Right atrium auricular region (tissue), 2 donors: ENCODE measurements around the gene ZNRF4. TPM values are rescaled to one million over a fixed set of nuclear protein-coding genes. Genes with fewer than 3 reads are reported as not detected.
"Not testable (repeated sequence)": the region's sequence is repeated elsewhere in the genome, so short reads cannot be mapped to it uniquely, and the experiment has no call there.

ENCODE experiments used
- DNase-seq: peaks from one replicate; pipeline ENCODE4 v3.0.0-alpha.2; 2019; ENCODE audit warnings: low spot score
- H3K27ac ChIP-seq, 2 donors: fragments of 200-600 bp; sonication (generic); 1 replicate in 1 of 2; 2 replicates in 1 of 2; pipeline ENCODE4 v1.5.1; 2016 to 2019
- H3K27me3 ChIP-seq, 2 donors: fragments of 200-600 bp; sonication (generic); one replicate each; pipeline versions ENCODE4 v1.5.1 to v1.6.0; 2017 to 2019
- H3K36me3 ChIP-seq: fragments of 200-600 bp; sonication (generic); one replicate; pipeline ENCODE4 v1.5.1; 2016
- H3K4me1 ChIP-seq, 2 donors: fragments of 200-600 bp; sonication (generic); one replicate each; pipeline versions ENCODE4 v1.5.1 to v1.6.0; 2017 to 2019
- H3K4me3 ChIP-seq, 2 donors: fragments of 200-600 bp; sonication (generic); 1 replicate in 1 of 2; 2 replicates in 1 of 2; pipeline ENCODE4 v1.5.1; 2017 to 2019; ENCODE audit warnings: mild to moderate bottlenecking in 1 of 2, moderate library complexity in 1 of 2
- H3K9me3 ChIP-seq, 2 donors: fragments of 200-600 bp; sonication (generic); one replicate each; pipeline ENCODE4 v1.5.1; 2019
- total RNA-seq, 2 donors: library from RNA; depleted of rRNA; stranded (reverse); fragments of >200 nt; gene quantifications; one replicate each; pipeline ENCODE4 v1.1.0, GENCODE V29; 2016
- TF ChIP-seq, protein P1 (sequence below), 2 donors: fragments of 200-600 bp; sonication (generic); IDR thresholded peaks; one replicate each; pipeline ENCODE4 v1.5.1; 2019; ENCODE audit warnings: antibody characterized with exemption in 2 of 2

ZNRF4 gene, protein sequence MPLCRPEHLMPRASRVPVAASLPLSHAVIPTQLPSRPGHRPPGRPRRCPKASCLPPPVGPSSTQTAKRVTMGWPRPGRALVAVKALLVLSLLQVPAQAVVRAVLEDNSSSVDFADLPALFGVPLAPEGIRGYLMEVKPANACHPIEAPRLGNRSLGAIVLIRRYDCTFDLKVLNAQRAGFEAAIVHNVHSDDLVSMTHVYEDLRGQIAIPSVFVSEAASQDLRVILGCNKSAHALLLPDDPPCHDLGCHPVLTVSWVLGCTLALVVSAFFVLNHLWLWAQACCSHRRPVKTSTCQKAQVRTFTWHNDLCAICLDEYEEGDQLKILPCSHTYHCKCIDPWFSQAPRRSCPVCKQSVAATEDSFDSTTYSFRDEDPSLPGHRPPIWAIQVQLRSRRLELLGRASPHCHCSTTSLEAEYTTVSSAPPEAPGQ
- not detected for total RNA-seq

DNA sequence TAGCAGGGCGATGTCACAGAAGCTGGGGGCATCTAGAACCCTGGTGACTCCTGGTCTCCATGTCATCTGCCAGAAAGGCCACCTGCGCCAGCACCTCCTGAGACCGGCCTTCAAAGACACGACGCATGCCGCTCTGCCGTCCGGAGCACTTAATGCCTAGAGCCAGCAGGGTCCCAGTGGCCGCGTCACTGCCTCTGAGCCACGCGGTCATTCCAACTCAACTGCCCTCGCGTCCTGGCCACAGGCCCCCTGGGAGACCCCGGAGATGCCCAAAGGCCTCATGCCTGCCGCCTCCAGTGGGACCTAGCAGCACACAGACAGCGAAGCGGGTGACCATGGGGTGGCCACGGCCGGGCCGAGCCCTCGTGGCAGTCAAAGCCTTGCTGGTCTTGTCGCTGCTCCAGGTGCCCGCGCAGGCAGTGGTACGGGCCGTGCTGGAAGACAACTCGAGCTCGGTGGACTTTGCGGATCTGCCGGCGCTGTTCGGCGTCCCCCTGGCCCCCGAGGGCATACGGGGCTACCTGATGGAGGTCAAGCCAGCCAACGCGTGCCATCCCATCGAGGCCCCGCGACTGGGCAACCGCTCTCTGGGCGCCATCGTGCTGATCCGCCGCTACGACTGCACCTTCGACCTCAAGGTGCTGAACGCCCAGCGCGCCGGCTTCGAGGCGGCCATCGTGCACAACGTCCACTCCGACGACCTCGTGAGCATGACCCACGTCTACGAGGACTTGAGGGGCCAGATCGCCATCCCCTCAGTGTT is at the start of gene ZNRF4:
ZNRF4 (plus strand) TSS at position 51 of the 763 bp plus-strand sequence; CDS start at position 126, 75 bp downstream.
- no peak for DNase-seq
- Histone ChIP-seq H3K27ac (no peak within 1 kb of the TSS), H3K4me3 (no peak within 1 kb of the TSS), H3K9me3 (no peaks in the 10 kb centered on the region), H3K4me1 (no peaks in the 10 kb centered on the region), H3K27me3 (no peaks in the 10 kb centered on the region), H3K36me3 (no peaks in the 10 kb centered on the region)
- TF ChIP-seq, protein P1, sequence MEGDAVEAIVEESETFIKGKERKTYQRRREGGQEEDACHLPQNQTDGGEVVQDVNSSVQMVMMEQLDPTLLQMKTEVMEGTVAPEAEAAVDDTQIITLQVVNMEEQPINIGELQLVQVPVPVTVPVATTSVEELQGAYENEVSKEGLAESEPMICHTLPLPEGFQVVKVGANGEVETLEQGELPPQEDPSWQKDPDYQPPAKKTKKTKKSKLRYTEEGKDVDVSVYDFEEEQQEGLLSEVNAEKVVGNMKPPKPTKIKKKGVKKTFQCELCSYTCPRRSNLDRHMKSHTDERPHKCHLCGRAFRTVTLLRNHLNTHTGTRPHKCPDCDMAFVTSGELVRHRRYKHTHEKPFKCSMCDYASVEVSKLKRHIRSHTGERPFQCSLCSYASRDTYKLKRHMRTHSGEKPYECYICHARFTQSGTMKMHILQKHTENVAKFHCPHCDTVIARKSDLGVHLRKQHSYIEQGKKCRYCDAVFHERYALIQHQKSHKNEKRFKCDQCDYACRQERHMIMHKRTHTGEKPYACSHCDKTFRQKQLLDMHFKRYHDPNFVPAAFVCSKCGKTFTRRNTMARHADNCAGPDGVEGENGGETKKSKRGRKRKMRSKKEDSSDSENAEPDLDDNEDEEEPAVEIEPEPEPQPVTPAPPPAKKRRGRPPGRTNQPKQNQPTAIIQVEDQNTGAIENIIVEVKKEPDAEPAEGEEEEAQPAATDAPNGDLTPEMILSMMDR (IDR thresholded peaks at IDR 0.05) = no peak

DNA sequence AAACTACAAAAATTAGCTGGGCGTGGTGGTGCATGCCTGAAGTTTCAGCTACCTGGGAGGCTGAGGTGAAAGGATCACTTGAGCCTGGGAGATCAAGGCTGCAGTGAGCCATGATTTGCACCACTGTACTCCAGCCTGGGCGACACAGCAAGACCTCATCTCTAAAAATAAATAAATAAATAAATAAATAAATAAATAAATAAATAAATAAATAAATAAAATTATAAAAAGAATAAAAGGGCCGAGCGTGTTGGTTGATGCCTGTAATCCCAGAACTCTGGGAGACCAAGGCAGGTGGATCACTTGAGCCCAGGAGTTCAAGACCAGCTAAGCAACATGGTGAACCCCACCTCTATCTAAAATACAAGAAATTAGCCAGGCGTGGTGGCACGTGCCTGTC is 49.0 kb upstream of the ZNRF4 start:
- not testable (repeated sequence) for H3K4me3 ChIP-seq, H3K27ac ChIP-seq, H3K9me3 ChIP-seq, DNase-seq, H3K27me3 ChIP-seq, H3K36me3 ChIP-seq, H3K4me1 ChIP-seq

DNA sequence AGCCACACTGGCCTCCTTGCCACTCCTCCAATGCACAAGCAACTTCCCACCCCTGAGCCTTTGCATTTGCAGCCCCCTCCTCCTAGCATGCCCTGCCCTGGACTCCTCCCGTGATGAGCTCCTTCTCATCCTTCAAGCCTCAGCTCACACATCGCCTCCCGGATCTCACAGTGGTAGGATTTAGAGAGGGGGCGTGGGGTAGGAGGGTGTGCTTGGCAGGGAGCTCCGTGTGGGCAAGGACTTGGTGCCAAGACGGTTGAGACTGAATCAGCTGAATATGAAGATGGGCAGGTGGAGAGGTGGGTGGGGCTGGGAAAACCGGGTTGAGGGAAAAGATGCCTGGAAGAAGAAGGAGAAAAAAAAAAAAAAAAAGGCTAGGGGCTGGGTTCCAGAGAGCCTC is 48.4 kb upstream of the ZNRF4 start:
- Histone ChIP-seq H3K27me3 (no peaks in the 10 kb centered on the region), H3K27ac (no peak overlapping the region), H3K36me3 (no peaks in the 10 kb centered on the region), H3K4me3 (no peak overlapping the region), H3K4me1 (no peaks in the 10 kb centered on the region), H3K9me3 (no peaks in the 10 kb centered on the region)
- TF ChIP-seq, protein P1 (IDR thresholded peaks at IDR 0.05) = no peak
- DNase-seq = no peak

DNA sequence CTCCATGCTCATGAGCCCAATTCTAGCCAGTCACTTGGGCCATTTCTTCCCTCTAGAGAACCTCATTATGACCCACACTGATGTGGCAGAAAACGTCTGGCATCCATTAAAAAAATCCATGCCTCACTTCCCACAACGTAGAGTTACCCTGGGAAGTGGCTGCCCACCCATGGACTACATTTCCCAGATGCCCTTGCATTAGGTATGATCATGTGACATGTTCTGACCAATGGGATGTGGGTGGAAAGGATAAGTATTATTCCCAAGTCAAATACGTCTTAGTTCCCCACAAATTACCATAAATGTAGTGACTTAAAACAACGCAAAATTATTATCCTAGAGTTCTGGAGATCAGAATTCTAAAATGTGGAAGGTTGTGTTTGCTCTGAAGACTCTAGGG is 47.9 kb upstream of the ZNRF4 start:
- no peak overlapping the region for H3K27ac ChIP-seq
- DNase-seq = no peak
- H3K4me1 ChIP-seq = no peaks in the 10 kb centered on the region
- H3K27me3 ChIP-seq = no peaks in the 10 kb centered on the region
- H3K4me3 ChIP-seq = no peak overlapping the region
- no peaks in the 10 kb centered on the region for H3K9me3 ChIP-seq
- TF ChIP-seq, protein P1 (IDR thresholded peaks at IDR 0.05) = no peak
- no peaks in the 10 kb centered on the region for H3K36me3 ChIP-seq

DNA sequence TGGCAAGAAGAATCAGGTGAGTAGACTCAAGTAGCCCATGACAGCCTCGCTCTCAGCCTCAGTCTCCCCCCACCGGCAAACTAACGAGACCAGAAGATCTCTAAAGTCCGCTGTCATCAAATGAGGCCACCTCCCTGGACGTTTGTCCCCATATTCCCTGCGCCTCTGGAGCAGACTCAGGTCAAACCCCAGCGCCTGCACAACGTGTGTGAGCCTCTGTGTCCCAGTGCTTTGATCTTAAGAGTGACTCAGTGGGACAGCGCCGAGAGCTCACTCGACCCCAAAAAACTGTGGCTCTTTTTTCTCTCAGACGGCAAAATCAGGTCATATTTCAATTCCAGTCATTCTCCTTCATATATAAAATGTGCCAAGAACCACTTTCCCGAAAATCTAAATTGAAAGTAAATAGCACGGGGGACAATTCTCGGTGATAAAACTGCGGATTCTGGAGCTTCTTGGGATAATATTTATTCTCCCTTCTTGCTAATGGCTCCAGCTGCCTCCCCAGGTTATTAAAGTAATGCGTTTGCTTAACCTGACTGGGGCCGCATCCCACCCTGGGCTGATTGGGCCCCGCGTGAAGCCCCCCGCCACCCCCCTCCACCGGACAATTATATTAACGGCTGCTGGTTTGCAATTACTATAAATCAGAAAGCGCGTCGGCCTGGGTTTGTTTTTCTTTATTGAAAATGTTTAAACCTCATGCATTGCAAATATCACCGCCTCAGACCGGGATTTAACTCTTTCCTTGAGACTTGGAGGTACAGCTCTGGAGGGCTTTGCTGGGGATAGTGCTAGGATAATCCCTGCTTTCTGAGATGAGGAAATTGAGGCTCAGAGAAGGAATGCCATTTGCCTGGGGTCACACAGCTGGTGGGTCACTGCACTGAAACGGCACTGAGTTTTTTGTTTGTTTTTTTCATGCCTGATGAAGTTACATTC is 37.5 kb upstream of the ZNRF4 start:
- Histone ChIP-seq H3K27me3 (no peaks in the 10 kb centered on the region), H3K4me1 (no peaks in the 10 kb centered on the region), H3K27ac (no peak overlapping the region), H3K36me3 (no peaks in the 10 kb centered on the region), H3K9me3 (no peaks in the 10 kb centered on the region), H3K4me3 (no peak overlapping the region)
- DNase-seq = no peak
- TF ChIP-seq, protein P1 (IDR thresholded peaks at IDR 0.05) = no peak
